SK-N-SH (cell line): ENCODE results near the gene MFAP2. TPM values are rescaled to one million over a fixed set of nuclear protein-coding genes. Genes with fewer than 3 reads are reported as not detected.

Experiments used
- CTCF ChIA-PET: fragments of 300-600, 350-600 bp; formaldehyde crosslinking; extraction: SDS; loops from one replicate; lab custom pipeline; 2021; lab: Yijun Ruan, JAX
- POLR2A ChIA-PET: fragments of 350-600 bp; sonication (Branson Sonifier 250); formaldehyde crosslinking; extraction: SDS; loops from one replicate; lab custom pipeline; 2020; ENCODE audit warnings: antibody characterized with exemption, inconsistent platforms; lab: Yijun Ruan, JAX
- DNase-seq: peaks from one replicate; pipeline ENCODE4 v3.0.0; 2012
- H2AFZ ChIP-seq: fragments of 200-600 bp; sonication (generic); 2 replicates; pipeline ENCODE4 v1.8.1; 2016; ENCODE audit warnings: antibody characterized with exemption, mild to moderate bottlenecking, low read depth
- H3F3A ChIP-seq: fragments of 200-600 bp; sonication (generic); replicated peaks from 2 replicates; pipeline ENCODE3; 2016; ENCODE audit warnings: antibody characterized with exemption, mild to moderate bottlenecking; ENCODE audit not compliant: insufficient read depth
- H3K27ac ChIP-seq, 2 experiments: fragments of 200-500 bp in 1 of 2; fragments of 200-600 bp in 1 of 2; sonication (Bioruptor generic) in 1 of 2; sonication (generic), shearing (Covaris generic) in 1 of 2; 2 replicates each; pipeline versions ENCODE4 v1.5.1 to v1.6.1; 2014 to 2016; ENCODE audit warnings: low read depth in 2 of 2, inconsistent platforms in 1 of 2, low read length in 1 of 2, mild to moderate bottlenecking in 1 of 2, mixed read lengths in 1 of 2
- H3K27me3 ChIP-seq: fragments of 200-600 bp; sonication (generic), shearing (Covaris generic); 2 replicates; pipeline ENCODE4 v1.6.1; 2016; ENCODE audit warnings: mixed run types; ENCODE audit not compliant: insufficient read depth
- H3K36me3 ChIP-seq, 2 experiments: fragments of 200-500 bp in 1 of 2; fragments of 200-600 bp in 1 of 2; sonication (Bioruptor generic) in 1 of 2; sonication (generic) in 1 of 2; replicated peaks in 1 of 2; 2 replicates each; pipeline versions ENCODE3 to v1.5.1; 2014 to 2016; ENCODE audit warnings: low read length in 1 of 2, mild to moderate bottlenecking in 1 of 2; ENCODE audit not compliant: insufficient read depth in 2 of 2, control insufficient read depth in 1 of 2
- H3K4me1 ChIP-seq, 2 experiments: fragments of 200-500 bp in 1 of 2; fragments of 200-600 bp in 1 of 2; sonication (Bioruptor generic) in 1 of 2; sonication (generic), shearing (Covaris generic) in 1 of 2; 2 replicates each; pipeline versions ENCODE4 v1.5.1 to v1.6.1; 2014 to 2016; ENCODE audit warnings: low read depth in 1 of 2, low read length in 1 of 2, mixed run types in 1 of 2; ENCODE audit not compliant: insufficient read depth in 2 of 2, control insufficient read depth in 1 of 2
- H3K4me2 ChIP-seq: fragments of 200-600 bp; sonication (generic), shearing (Covaris generic); 2 replicates; pipeline ENCODE4 v1.6.1; 2017; ENCODE audit warnings: mixed run types
- H3K4me3 ChIP-seq, 2 experiments: fragments of 200-500 bp in 1 of 2; fragments of 200-600 bp in 1 of 2; sonication (Bioruptor generic) in 1 of 2; sonication (generic), shearing (Covaris generic) in 1 of 2; 2 replicates each; pipeline versions ENCODE4 v1.5.1 to v1.8.1; 2014 to 2016; ENCODE audit warnings: low read depth in 2 of 2, inconsistent platforms in 1 of 2, low read length in 1 of 2, mild to moderate bottlenecking in 1 of 2, mixed read lengths in 1 of 2, moderate library complexity in 1 of 2
- H3K79me2 ChIP-seq: fragments of 200-600 bp; sonication (generic); 2 replicates; pipeline ENCODE4 v1.8.1; 2017; ENCODE audit warnings: mild to moderate bottlenecking; ENCODE audit not compliant: insufficient read depth
- H3K9ac ChIP-seq: fragments of 200-600 bp; sonication (generic); 2 replicates; pipeline ENCODE4 v1.6.1; 2017; ENCODE audit warnings: mixed run types
- H3K9me2 ChIP-seq: fragments of 200-600 bp; sonication (generic); 2 replicates; pipeline ENCODE4 v1.6.1; 2017; ENCODE audit warnings: mixed run types
- H3K9me3 ChIP-seq: fragments of 200-600 bp; sonication (generic); 2 replicates; pipeline ENCODE4 v1.6.1; 2017; ENCODE audit warnings: mixed run types, mild to moderate bottlenecking, moderate library complexity
- H4K20me1 ChIP-seq: fragments of 200-600 bp; sonication (generic); 2 replicates; pipeline ENCODE4 v1.6.1; 2017; ENCODE audit warnings: mild to moderate bottlenecking, mixed run types; ENCODE audit not compliant: insufficient read depth
- CHD2 ChIP-seq: fragments of 150-350 bp; IDR thresholded peaks from 2 replicates; pipeline ENCODE4 v1.6.1; 2018; ENCODE audit warnings: low read length; ENCODE audit not compliant: partially characterized antibody
- ELF1 ChIP-seq: IDR thresholded peaks from 2 replicates; pipeline ENCODE4 v1.4.0; 2012
- EZH2phosphoT487 ChIP-seq: fragments of 200-600 bp; sonication (generic); IDR thresholded peaks from 2 replicates; pipeline ENCODE4 v1.6.1; 2017; ENCODE audit warnings: low read depth, mixed run types, mild to moderate bottlenecking, antibody characterized with exemption, moderate library complexity, borderline replicate concordance
- FOSL2 ChIP-seq: IDR thresholded peaks from 2 replicates; pipeline ENCODE4 v1.4.0; 2012; ENCODE audit warnings: low read depth, mild to moderate bottlenecking, moderate library complexity, borderline replicate concordance
- FOXJ3 ChIP-seq: sonication (generic); formaldehyde crosslinking; IDR thresholded peaks from 2 replicates; pipeline ENCODE4 v1.5.1; 2020; ENCODE audit warnings: mild to moderate bottlenecking, missing genetic modification reagents
- FOXM1 ChIP-seq: IDR thresholded peaks from 2 replicates; pipeline ENCODE4 v1.4.0; 2012; ENCODE audit warnings: low read depth, mild to moderate bottlenecking
- GATA2 ChIP-seq: sonication (generic); formaldehyde crosslinking; IDR thresholded peaks from 2 replicates; pipeline ENCODE4 v1.5.0; 2020; ENCODE audit warnings: mild to moderate bottlenecking, missing genetic modification reagents
- RCOR1 ChIP-seq: fragments of 150-350 bp; IDR thresholded peaks from 2 replicates; pipeline ENCODE4 v1.6.1; 2017; ENCODE audit warnings: antibody characterized with exemption, low read length
- SIN3A ChIP-seq: IDR thresholded peaks from 2 replicates; pipeline ENCODE4 v1.6.1; 2012; ENCODE audit warnings: low read depth, mild to moderate bottlenecking, low read length, moderate library complexity, borderline replicate concordance
- TAF1 ChIP-seq: IDR thresholded peaks from 2 replicates; pipeline ENCODE4 v1.6.1; 2012; ENCODE audit warnings: low read depth, mild to moderate bottlenecking, low read length, moderate library complexity, borderline replicate concordance
- TCF12 ChIP-seq: IDR thresholded peaks from 2 replicates; pipeline ENCODE4 v1.4.0; 2012
- WGBS: methylation state at CpG from one replicate; pipeline ENCODE4 v1.1.6; 2017; ENCODE audit warnings: low lambda C conversion rate; 5-methylcytosine and 5-hydroxymethylcytosine counted together
- polyA plus RNA-seq, 3 experiments: library from polyadenylated mRNA; depleted of rRNA; stranded (reverse); fragments of >200 nt; gene quantifications; 2 replicates each; pipeline ENCODE4 v1.2.3, GENCODE V29; 2012
- TF ChIP-seq, protein P1 (sequence below): IDR thresholded peaks from 2 replicates; pipeline ENCODE4 v1.4.0; 2012; ENCODE audit warnings: low read depth, borderline replicate concordance
- TF ChIP-seq, protein P2 (sequence below): fragments of 200-600 bp; sonication (generic); IDR thresholded peaks from 2 replicates; pipeline ENCODE4 v1.6.1; 2017; ENCODE audit warnings: antibody characterized with exemption, mild to moderate bottlenecking, moderate library complexity
- TF ChIP-seq, protein P3 (sequence below): IDR thresholded peaks from 2 replicates; pipeline ENCODE4 v1.4.0; 2012; ENCODE audit warnings: low read depth, borderline replicate concordance
- TF ChIP-seq, protein P4 (sequence below): fragments of 150-350 bp; IDR thresholded peaks from 2 replicates; pipeline ENCODE4 v1.6.1; 2017; ENCODE audit warnings: antibody characterized with exemption, low read length, low read depth, borderline replicate concordance

MFAP2 gene
- polyA plus RNA-seq, 1 of the 3 experiments (the other 2 are of a cell fraction): 189 TPM

DNA sequence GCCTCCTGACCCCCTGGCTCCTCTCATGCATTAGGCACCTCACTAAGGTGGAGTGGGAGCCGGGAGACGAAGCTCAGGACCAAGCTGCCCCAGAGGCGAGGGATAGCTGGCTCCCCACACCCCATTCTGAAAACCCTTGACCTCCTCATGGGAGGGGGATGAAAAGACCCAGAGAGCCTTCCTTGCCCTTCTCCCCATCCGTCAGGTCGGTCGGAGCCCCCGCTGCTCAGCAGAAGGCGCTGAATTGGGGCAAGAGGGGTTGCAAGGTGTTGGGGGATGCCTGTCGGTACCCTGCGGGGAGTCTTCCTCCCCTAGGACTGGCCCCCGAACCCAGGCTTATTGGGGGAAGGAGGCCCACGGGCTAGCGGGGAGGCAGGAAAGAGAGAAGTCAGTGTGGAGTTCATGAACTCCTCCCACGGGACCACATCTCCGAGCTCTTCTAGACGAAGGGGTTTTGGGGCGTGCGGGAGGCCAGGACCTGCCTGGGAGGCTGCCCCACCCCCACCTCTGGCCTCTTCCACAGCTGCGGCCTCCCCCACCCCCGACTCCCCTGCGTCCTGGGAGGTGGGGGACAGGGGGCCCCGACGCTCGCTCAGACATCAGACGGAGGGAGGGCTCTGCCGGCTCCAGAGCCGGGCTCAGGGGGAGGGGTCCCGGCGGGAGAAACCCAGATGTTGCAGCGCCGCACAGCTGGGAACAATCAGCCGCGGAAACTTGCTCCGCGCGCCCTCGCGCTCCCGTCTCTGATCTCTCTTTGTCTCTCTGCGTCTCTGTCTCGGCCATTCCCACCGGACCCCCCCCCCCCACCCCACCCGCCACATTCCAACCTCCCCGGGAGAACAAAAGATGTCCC is 719 bp downstream of the MFAP2 start:
- Histone ChIP-seq H3K36me3 (peaks cover 8 to 12% of the 10 kb centered on the region in 2 experiments), H3K9ac (peak overlapping the region; percentile 94), H3F3A (peaks cover 16% of the 10 kb centered on the region), H2AFZ (no peak overlapping the region), H3K9me3 (no peaks in the 10 kb centered on the region), H3K4me3 (peak overlapping the region; percentile 62 to 76)
- WGBS: 15% methylated on average over 14 of the region's 44 CpGs
- TF ChIP-seq TAF1 (0 out of 2 replicates have a peak, but pooled peaks have one; percentile 5), TCF12 (no peak; the same call in 1 of the 2 replicates)
- TF ChIP-seq, all 33 proteins: peak for 1
- ChIA-PET POLR2A (interaction anchor here (0.9 to 3.9 kb wide), 7 partner anchors 9 to 75 kb away, joined by 3 to 39 read pairs (median 6); no protein-coding TSS in a partner anchor), CTCF (interaction anchor here (1.0 to 5.5 kb wide), 6 partner anchors 16 to 66 kb away, joined by 3 to 32 read pairs (median 4); partner anchors contain the start of gene ATP13A2)
- peaks cover 39% of the 10 kb centered on the region for H4K20me1 ChIP-seq
- peak overlapping the region; percentile 87 to 97 for H3K27ac ChIP-seq
- H3K4me1 ChIP-seq: peaks cover 21 to 50% of the 10 kb centered on the region in 2 experiments; a peak in 2 of 4 replicates
- peak; percentile 87 for DNase-seq
- peaks cover 54% of the 10 kb centered on the region for H3K79me2 ChIP-seq
- H3K4me2 ChIP-seq: peak overlapping the region; percentile 94
- H3K9me2 ChIP-seq: no peaks in the 10 kb centered on the region
- no peaks in the 10 kb centered on the region for H3K27me3 ChIP-seq

DNA sequence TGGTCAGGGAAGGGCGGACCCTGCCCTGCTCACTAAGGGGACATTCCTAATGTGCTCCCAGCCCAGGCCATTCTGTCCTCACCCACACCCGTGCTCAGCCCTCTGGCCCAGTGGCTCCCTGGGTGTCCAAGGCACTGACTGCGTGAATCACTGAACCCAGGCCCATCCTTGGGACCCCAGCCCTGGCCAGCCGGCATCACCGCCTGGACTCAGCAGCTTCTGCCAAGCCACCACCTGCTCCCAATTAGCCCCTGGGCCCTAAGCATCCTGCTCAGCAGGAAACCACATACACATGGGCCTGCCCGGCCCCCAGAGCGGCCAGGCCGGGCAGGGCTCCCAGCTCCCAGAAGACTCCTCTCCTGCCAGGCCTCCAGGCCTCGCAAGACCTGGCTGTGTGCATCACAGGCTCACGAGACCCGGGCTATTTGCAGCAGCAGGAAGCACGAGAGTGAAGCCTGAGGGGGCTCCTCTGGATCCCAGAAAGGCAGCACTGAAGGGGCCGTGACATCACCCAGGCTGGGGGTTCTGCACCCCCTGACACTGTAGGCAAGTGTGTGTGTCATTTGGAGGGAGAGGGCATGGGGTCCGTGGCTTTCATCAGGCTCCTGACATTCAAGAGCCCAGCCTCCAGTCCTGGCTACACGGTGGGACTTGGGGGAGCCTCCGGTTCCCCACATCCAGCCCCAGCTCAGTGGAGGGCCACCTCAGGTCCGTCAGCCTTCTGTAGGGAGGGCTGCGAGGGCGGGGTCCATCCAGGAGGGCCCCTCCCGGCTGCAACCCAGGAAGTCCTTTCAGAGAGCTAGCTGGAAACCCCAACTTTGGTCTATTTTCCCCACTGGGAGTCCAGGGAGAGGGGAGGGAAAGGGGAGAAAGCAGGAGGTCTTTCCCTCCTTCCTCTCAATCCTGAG is 1.6 kb downstream of the MFAP2 start:
- WGBS: 21% methylated on average over 14 of the region's 20 CpGs
- TF ChIP-seq, protein P1, sequence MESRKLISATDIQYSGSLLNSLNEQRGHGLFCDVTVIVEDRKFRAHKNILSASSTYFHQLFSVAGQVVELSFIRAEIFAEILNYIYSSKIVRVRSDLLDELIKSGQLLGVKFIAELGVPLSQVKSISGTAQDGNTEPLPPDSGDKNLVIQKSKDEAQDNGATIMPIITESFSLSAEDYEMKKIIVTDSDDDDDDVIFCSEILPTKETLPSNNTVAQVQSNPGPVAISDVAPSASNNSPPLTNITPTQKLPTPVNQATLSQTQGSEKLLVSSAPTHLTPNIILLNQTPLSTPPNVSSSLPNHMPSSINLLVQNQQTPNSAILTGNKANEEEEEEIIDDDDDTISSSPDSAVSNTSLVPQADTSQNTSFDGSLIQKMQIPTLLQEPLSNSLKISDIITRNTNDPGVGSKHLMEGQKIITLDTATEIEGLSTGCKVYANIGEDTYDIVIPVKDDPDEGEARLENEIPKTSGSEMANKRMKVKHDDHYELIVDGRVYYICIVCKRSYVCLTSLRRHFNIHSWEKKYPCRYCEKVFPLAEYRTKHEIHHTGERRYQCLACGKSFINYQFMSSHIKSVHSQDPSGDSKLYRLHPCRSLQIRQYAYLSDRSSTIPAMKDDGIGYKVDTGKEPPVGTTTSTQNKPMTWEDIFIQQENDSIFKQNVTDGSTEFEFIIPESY: peak; percentile 77; the same call in 1 of the 2 replicates
- TF ChIP-seq CHD2 (peak; percentile 96), FOSL2 (no peak), FOXM1 (no peak), RCOR1 (peak; percentile 71), SIN3A (peak; percentile 76; the same call in 1 of the 2 replicates), ELF1 (no peak), GATA2 (CRISPR knock-in tag) (no peak), FOXJ3 (CRISPR knock-in tag) (no peak), EZH2phosphoT487 (no peak)
- TF ChIP-seq, protein P2, sequence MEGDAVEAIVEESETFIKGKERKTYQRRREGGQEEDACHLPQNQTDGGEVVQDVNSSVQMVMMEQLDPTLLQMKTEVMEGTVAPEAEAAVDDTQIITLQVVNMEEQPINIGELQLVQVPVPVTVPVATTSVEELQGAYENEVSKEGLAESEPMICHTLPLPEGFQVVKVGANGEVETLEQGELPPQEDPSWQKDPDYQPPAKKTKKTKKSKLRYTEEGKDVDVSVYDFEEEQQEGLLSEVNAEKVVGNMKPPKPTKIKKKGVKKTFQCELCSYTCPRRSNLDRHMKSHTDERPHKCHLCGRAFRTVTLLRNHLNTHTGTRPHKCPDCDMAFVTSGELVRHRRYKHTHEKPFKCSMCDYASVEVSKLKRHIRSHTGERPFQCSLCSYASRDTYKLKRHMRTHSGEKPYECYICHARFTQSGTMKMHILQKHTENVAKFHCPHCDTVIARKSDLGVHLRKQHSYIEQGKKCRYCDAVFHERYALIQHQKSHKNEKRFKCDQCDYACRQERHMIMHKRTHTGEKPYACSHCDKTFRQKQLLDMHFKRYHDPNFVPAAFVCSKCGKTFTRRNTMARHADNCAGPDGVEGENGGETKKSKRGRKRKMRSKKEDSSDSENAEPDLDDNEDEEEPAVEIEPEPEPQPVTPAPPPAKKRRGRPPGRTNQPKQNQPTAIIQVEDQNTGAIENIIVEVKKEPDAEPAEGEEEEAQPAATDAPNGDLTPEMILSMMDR: no peak
- TF ChIP-seq, protein P3, sequence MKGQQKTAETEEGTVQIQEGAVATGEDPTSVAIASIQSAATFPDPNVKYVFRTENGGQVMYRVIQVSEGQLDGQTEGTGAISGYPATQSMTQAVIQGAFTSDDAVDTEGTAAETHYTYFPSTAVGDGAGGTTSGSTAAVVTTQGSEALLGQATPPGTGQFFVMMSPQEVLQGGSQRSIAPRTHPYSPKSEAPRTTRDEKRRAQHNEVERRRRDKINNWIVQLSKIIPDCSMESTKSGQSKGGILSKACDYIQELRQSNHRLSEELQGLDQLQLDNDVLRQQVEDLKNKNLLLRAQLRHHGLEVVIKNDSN: no peak
- TF ChIP-seq, protein P4, sequence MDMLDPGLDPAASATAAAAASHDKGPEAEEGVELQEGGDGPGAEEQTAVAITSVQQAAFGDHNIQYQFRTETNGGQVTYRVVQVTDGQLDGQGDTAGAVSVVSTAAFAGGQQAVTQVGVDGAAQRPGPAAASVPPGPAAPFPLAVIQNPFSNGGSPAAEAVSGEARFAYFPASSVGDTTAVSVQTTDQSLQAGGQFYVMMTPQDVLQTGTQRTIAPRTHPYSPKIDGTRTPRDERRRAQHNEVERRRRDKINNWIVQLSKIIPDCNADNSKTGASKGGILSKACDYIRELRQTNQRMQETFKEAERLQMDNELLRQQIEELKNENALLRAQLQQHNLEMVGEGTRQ: no peak

More for the DNA sequence above, 1.6 kb downstream of the MFAP2 start:
- Histone ChIP-seq H3K4me3 (peak overlapping the region; percentile 62 to 76), H3K79me2 (peaks cover 54% of the 10 kb centered on the region), H3F3A (peaks cover 16% of the 10 kb centered on the region), H3K27ac (peak overlapping the region; percentile 87 to 97), H3K9me3 (no peaks in the 10 kb centered on the region), H3K9me2 (no peaks in the 10 kb centered on the region), H4K20me1 (peaks cover 39% of the 10 kb centered on the region), H3K9ac (peak overlapping the region; percentile 94), H3K4me1 (peaks cover 21 to 45% of the 10 kb centered on the region in 2 experiments; a peak in 2 of 4 replicates), H3K4me2 (peak overlapping the region; percentile 94), H3K27me3 (no peaks in the 10 kb centered on the region), H3K36me3 (peaks cover 8 to 12% of the 10 kb centered on the region in 2 experiments), H2AFZ (no peak overlapping the region)
- POLR2A ChIA-PET: interaction anchor here (0.7 to 3.9 kb wide), 12 partner anchors 8 to 74 kb away, joined by 3 to 39 read pairs (median 4); no protein-coding TSS in a partner anchor
- DNase-seq: peak; percentile 96
- CTCF ChIA-PET: interaction anchor here (0.6 to 5.5 kb wide), 9 partner anchors 9 to 68 kb away, joined by 3 to 32 read pairs (median 5); no protein-coding TSS in a partner anchor
